GM18508 (cell line): ENCODE measurements around the gene FRA10AC1.
"Not testable (repeated sequence)": the region's sequence is repeated elsewhere in the genome, so short reads cannot be mapped to it uniquely, and the experiment has no call there.

Source experiments
- ATAC-seq: cut with Tn5 transposase; IDR thresholded peaks from one replicate; pipeline ENCODE4 v1.9.1; 2021; ENCODE audit warnings: moderate number of reproducible peaks; ENCODE audit not compliant: insufficient read depth, unreplicated experiment

Gene FRA10AC1

DNA sequence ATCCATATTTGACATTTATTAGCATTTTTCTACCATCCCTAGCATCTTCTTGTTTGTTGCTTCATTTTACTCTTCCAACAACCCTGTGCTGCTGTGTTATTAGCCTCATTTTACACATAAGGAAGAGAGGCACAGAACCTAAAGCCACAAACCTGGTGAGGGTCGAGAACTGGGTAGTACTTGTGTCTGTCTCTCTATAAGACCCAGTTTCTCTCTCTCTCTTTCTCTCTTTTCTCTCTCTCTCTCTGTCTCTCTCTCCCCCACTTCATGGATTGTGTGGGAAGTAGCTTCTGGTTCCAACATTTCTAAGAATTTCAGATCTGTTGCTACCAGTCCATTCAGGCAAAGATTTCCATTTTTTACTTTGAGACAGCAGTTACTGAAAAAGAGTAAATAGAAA is 1.4 kb upstream of the FRA10AC1 start:
- ATAC-seq, result no peak

DNA sequence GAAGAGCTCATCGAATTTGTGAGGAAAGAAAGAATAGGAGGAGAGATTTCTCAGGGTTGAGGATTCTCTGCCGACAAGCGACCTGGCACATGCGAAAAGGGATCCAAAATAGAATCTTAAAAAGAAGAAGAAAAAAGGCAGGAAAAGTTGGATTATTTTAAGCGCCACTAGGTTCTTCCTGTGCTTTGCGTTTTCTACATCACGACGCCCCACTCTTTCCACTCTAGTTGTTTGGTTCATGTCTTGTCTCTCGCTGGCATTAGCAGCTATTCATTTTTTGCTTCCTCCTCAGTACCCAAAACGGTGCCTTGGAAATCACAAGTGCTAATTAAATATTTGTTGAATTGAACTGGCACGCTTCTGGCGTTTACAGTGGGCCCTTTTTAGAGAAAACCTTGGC is 674 bp upstream of the FRA10AC1 start:
- no peak for ATAC-seq

DNA sequence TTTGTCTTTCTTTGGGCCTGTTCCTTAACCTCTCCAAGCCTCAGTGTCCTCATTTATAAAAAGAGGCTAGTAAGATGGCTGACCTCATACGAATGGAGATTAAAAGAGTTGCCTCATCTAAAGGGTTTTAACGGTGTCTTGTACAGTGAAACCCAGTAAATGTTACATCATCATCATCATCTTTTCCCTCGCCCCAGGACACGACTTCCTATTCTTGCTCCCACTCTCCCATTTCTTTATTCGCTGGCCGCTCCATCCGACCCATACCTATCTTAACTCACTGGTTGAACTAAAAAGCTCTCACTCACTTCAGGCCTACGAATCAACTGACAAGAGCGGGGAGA is 554 bp downstream of the FRA10AC1 start:
- no peak for ATAC-seq

DNA sequence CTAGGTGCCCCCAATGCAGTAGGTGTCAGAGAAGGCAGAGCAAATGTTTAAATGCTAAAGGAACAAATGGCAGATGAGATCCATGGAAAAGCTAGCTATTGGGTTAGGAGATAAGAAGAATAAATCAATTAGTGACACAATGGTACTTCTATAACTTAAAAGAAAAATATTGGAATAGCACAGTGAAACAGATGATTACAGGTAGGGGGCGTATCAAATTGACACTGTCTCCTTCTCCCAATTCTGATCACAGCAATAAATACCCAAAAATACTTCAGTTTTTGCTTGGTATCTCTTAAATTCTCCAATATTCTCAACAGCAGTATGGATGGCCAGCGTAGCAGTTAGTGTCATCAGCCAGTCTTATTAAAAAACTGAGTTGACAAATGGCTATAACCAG is 5.2 kb downstream of the FRA10AC1 start:
- ATAC-seq, result no peak

DNA sequence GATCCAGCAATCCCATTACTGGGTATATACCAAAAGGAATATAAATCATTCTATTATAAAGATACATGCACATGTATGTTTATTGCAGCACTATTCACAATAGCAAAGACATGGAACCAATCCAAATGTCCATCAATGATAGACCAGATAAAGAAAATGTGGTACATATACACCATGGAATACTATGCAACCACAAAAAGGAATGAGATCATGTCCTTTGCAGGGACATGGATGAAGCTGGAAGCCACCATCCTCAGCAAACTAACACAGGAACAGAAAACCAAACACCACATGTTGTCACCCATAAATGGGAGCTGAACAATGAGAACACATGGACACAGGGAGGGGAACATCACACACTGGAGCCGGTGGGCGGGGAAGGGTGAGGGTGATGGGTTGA is 5.8 kb downstream of the FRA10AC1 start:
- not testable (repeated sequence) for ATAC-seq

DNA sequence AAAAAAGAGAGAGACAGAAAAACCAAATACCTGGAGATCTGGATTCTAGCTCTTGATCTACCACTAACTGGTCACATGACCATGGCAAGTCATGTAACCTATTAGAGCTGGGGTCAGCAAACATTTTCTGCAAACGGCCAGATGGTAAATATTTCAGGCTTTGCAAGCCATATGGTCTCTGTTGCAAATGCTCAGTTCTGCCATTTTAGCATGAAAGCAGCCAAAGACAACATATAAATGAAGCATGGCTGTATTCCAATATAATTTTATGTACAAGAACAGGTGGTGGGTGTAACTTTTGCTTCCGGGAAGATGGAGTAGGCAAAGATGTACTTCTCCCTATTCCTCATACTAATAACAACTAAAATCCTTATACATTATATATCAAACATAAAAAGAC is 6.7 kb downstream of the FRA10AC1 start:
- ATAC-seq, result no peak

DNA sequence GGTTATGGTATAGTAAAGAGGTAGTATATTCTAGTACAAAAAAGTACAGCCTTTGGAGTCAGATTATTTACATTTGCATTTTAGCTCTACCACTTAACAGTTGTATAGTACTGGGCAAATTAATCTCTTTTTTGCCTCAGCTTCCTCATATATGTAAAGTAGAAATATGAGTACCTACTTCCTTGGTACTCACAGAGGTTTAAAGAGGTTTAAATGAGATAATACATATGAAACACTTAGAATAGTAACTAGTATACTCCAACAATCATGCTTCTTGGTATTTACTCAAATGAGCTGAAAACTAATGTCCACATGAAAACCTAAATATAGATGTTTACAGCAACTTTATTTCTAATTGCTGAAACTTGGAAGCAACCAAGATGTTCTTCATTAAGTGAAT is 14.7 kb downstream of the FRA10AC1 start:
- ATAC-seq, result no peak

DNA sequence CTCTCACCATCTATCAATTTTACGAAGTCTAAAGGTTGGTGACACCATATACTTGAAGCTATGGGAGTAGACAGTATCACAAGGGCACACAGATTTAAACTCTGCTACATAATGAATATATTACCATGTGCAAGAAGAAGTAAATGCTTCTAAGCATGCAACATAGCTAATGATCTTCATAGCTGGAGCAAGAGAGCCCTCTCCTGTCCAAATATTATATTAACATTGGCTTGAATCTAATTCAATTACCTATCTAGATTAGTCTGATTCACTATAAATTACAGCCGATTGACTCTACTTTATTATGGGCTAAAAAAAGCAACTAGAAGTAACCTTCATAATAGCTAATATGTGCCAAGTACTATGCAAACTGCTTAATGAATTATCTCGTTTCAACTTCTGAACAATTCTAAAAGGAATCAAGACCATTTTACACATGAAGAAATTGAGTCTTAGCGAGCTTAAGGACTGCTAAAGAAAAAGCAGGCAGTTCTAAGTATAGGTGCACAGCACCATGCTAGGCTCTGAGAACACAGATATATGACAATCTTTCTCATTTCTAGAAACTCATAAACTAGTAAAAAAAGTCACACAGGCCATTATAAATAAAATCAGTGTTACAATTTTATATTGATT is 21.9 kb downstream of the FRA10AC1 start:
- ATAC-seq, result no peak

DNA sequence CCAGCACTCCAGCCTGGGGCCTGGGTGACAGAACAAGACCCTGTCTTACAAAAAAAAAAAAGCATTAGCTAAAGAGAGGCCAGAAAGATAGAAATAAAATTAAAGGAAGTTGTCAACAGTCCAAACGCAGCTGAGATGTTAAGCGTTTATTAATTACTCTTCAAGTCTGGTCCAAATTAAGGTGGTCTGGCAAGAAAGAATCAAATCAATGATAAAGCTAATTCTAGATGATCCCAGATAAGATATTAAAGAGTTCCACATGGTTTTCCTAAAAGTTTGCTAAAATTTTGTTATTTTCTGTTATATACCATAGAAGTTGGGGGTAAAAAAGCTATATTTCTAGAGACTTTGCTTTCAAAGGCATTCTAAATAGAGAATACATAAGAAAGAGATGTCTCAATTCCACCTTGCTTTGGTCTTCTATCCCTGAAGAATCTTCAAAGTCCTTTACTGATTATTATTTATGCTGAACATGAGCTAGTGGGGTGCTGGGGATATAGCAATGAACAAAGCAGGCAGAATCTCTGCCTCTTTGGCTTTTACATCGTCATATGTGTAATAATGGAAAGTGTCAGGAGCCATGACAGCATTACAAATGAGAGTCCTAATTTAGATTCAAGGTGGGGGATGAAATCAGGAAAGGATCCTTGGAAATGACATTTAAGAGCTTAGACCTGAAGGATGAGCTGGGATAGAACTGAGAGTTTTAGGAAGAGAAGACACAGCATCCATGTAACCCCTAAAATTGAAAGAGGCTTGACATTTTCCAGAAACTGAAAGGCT is 23.4 kb downstream of the FRA10AC1 start:
- ATAC-seq, result no peak

DNA sequence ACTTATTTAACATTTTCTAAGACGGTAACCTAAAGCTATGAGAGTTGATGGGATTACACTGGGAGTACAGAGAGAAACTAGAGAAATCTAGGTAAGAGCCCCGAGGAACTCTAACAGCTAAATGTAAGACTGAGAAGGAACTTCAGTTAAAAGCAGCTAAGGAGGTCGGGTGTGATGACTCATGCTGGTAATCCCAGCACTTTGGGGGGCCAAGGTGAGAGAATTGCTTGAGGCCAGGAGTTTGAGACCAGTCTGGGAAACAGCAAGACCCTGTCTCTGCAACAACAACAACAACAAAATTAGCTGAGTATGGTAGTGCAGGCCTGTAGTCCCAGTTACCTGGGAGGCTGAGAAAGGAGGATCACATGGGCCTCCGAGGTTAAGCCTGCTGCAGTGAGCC is 24.0 kb downstream of the FRA10AC1 start:
- no peak for ATAC-seq

DNA sequence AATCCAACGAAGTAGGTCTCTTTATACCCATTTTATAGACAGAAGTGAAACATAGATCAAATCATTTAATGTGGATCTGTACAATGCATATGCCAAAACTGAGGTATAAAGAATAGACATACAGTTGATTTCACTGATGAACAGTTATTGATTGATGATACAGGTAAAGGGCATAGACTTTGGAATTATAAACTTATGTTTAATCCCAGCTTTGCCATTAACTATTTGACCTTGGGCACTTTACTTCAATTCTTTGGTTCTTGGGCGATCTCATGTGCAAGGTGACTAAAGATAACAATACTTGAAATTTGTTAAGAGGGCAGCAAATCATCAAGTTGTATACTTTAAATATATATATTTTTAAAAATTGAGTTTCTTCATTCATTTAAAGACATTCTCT is 28.6 kb downstream of the FRA10AC1 start:
- ATAC-seq, result no peak

DNA sequence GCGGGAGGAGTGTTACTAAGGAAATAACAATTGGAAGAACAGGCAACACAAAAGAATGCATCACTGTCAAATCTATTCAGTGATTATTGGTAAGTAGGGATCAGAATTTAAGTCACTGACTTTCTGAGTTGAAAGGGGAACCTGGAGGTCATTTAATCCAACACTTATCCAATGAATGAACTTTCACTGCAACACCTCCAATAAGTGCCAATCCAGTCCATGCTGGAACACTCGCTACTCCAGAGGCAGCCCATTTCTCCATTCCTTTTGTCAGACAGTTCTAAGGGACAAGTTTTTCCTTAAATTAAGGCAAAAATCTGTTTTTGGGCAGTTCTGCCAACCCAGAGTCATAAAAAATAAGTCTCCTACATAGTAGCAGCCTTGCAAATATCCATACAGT is 29.5 kb downstream of the FRA10AC1 start:
- ATAC-seq, result no peak

DNA sequence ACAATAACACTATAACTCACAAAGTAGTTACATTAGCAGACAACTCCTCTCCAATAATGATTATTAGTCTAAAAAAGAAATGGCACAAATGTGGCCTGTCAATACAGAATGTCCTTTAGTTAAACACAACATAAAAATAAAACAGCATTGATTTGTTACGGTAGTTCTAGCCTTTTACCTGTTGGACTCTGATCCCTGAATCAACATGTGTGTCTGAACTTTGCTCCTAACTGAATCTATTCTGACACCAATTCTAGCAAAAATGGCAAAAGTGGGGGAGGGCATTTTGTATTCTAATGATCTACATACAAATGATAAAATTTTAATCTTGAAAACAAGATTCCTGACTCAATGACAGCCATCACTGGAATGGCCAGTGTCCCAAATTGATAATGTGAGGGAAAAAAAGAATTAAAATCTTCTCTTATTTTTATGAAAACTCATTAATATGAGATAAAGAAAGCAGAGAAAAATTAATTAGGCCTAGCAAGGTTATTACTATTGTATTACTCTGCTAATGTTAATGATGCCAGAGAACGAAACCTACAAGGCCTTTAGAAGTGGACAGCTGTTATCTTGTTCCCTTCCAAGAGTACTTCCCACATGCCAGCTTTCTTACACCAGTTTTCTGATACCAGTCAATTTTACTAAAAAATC is 30.2 kb downstream of the FRA10AC1 start:
- no peak for ATAC-seq

DNA sequence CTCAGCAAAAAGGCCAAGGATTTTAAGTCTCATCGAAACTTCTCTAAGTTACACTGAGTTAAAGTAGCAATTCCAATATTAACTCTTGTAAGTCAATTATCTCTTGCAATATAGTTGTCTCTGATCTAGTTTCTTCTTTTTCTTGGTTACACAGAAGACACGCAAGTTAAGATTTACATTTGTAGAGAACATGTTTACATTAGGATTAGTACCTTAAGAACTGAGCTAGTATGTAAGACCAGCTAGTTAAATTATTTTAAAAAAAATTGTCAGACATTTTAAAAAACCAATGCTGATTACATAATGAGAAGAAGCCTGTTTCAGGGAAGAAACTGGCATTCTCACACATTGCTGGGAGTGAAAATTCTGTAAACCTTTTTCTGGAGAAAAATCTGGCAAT is 31.4 kb downstream of the FRA10AC1 start:
- no peak for ATAC-seq

DNA sequence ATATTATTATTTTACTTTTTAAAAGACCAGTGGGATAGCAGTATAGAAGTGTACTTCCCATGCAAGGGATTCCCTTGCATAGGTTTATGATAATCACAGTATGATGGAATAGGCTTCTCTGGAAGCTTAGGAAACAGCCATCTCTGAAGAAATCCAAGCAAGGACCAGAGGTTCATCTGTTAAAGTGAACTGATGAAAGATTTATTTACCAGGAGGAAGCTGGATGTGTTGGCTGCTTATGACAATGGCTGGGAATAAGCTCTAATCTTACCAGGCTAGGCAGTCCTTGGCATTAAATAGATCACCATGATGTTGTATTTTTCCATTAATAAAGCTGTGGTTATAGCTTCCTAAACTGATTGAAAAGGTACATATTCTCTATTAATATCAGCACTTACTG is 32.0 kb downstream of the FRA10AC1 start:
- ATAC-seq, result no peak

DNA sequence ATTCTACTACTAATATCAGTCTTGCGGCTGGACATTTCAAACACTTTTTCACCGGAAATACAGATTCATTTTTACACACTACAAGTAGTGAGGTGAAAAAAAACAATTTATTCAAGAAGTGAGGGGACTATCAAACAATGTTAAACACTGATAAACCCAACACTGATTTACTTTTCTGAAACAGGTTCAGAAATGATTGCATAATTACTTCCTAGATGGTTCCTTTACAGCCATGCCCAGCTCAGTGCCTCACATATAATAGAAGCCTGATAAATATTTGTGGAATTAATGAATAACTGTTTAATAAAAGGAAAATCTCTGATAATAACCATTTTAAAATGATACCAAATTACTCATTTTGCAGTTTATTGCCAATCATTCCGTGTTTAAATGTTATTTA is 34.6 kb downstream of the FRA10AC1 start:
- ATAC-seq, result no peak

DNA sequence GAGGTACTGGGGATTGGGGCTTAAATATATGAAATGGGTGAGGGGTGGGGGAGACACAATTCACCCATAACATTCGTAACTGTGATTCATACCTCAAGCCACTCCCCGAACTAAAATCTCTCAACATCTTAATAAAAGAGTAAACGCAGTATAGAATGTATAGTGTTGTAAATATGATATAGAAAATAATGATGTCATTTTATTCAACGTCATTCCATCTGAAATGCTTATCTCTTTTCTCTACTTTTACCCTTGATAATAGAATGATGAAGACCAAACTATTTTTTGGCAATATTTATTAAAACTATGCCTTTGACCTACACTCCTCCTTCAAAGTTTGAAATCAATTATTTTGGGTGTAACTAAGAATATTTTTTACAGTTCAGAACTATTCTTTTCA is 36.4 kb downstream of the FRA10AC1 start:
- no peak for ATAC-seq

DNA sequence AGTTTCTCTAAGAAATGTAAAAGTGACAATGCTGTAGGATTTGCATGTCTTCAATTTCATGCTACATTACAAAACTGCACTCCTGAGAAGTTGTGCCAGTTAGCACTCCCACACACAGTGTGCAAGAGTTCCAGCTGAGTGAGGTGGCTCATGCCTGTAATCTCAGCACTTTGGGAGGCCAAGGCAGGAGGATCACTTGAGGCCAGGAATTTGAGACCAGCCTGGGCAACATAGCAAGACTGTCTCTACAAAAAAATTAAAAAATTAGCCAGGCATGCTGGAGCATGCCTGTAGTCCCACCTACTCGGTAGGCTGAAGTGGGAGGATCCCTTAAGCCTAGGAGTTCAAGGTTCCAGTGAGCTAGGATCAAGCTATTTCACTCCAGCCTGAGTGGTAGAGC is 44.6 kb downstream of the FRA10AC1 start:
- ATAC-seq, result no peak

DNA sequence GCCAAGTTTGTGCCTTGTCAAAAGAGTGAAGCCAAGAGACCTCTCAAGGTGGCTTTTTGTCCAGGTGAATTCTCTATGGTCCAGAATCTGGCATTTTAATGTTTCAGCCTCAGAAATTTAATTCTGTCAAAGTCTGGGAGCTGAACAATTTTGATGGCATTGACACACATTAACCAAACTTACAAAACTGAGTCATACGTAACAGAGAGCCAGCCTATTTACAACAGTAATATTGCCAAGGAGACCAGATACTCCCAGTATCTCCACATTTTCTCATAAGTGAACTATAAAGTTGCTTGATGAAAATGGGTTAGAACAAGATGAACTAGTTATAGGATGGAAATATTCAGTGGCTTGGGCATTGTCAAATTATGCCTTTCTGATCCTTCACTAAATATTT is 46.2 kb downstream of the FRA10AC1 start:
- no peak for ATAC-seq

DNA sequence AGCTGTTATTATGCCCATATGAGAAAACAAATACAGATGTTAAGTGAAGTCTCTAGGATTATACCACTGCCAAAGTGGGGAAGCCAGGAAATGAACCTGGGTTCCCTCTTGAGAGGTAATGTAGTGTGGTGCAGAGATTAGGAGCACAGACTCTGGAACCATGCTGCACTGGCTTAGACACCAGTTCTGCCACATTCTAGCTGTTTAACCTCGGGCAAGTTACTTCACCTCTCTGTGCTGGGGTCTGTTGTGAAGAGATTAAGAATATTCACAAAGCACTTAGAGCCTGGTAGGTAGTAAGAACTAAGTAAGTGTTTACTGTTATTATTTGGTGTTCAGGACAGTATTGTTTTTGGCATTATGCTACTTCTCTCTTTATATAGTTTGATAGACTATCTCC is 48.2 kb downstream of the FRA10AC1 start:
- no peak for ATAC-seq

DNA sequence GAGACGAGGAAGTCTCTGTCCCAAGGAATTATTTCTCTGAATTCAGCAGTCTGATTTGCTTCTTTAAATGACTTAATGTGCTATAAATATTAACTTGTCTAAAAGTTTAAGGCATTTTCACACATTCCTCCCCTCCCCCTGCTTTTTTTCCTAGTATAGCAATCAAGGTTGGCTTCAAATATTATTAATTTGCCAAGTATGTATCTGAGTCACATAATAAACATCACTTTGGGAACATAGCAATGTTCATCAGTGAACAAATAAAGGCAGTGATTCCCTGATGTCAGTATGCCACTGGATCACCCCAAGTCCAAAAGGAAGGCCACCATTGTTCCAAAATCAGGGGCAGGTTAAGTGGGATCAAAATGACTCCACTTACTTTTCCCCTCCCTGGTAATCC is 49.5 kb downstream of the FRA10AC1 start:
- no peak for ATAC-seq

DNA sequence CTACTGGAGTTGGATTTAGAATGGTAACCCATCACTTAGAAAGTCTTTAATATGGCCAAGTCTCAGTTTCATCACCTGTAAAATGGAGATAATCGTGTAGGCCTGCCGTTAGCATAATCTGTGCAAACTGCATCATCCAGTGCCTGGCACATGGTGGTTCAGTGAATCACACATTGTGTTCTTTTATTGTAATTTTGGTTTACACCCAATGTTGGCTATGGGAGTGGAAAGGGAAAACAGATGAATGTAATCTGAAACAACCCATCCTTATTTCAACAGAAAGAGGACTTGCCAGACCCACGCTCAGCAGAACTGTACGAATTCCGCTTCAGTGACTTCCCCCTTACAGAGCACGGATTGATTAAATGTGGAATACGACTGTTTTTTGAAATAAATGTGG is 62.6 kb downstream of the FRA10AC1 start:
- ATAC-seq, result no peak
